ENCODE data around the gene CCDC167.

CCDC167 gene

DNA sequence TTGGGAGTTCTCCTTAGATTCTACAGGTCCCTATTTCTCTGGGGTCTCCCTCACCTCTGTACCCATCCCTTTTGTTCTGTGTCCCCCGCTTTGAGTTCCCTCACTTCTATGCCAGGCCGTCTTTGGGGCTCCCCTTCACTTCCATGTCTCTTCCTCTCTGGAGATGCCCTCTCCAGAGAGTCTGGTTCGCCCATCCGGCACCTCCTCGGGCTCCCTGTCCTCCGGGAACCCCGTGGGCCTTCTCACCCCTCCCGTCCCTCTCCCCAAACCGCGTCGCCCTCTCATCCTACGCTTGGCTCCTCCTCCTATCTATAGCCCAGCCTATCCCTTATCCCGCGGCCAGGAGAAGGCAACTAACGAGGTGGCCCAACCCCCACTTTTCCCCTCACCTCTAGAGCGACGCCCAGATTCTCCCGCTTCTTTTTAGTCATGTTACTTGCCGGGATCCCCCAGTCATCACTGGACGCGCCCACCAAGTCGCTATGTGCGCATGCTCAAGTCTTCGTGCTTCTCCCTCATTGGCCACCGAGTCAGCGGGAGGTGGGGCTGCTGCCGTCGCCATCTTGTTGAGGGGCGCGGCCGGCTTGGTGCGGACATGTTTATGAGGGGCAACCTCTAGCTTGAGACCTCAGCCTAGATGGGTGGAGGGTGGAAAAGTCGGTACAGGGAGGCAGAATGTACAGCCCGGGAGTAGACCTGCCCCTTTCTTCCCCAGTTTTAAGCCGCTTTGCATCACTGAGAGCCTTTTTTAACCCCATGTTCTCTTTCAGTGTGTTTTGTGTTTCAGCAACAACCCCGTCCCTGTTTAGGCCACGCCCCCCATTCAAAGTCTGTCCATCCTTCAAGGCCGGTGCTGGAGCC, at the start of gene CCDC167:
CCDC167 (minus strand) TSS at position 461 of the 861 bp plus-strand sequence; CDS start at position 431, 30 bp downstream.
- DNase-seq: peak; percentile 100

GRCh38 chr6:37549154-37549553, 49.5 kb upstream of the CCDC167 start:
- DNase-seq: no peak

- peak; percentile 30 for DNase-seq
Measured at GRCh38 chr6:37548067-37548674, 48.5 kb upstream of the CCDC167 start.

DNA sequence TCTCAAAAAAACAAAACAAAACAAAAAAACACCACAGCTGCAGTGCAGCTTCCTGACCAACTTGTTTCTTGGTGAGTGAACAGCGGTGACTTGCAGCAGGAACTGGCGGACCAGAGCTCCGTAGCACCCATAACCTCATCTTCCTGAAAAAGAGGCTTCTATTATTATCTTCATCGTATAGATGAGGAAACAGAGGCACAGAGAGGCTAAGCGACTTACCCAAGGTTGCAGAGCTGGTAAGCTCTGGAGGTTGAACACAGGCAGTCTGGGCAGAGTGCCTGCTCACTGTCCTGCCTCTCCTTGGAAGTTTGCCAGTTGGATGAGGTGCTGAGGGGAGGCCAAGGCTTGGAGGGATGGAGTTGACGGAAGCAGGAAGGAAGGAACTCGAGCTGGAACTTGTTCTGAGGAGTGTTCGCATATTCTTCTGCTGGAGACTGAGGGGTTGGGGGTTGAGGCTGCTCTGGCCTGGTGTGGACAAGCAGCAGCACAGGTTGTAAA, 47.9 kb upstream of the CCDC167 start:
- DNase-seq: peak; percentile 63

DNA sequence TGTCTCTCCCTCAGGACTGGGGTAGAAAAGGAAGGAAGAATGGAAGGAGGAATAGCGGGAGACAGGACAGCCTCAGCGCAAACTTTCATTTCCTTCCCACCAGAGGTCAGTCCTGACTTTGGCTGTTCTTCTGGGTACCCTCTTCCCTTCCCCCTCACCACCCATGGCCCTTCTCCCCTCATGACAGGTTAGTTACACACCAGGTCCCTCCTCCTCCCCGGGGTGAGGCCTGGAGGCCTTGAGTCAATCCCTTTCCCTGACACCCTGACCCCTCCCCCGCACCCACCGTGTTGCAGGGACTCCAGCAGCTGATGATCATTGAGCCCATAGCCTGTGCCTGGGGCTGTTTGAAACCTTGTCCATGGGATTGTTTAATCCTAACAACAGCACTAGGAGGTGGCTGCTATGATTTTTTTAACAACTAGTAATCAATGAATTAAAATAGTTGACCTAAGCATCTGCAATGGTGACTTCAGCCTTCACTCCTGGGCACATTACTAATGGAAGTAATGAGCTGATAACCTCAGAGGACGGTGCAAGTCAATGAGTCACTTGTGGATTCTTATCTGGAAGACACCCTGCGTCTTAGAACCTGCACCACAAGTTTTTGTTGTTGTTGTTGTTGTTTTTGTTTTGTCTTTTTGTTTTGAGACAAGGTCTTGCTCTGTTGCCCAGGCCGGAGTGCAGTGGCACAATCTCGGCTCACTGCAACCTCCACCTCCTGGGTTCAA, 46.6 kb upstream of the CCDC167 start:
- DNase-seq: peak; percentile 20

GRCh38 chr6:37544530-37544929, 44.8 kb upstream of the CCDC167 start:
- no peak for DNase-seq

- no peak for DNase-seq
Measured at GRCh38 chr6:37543361-37543760, 43.7 kb upstream of the CCDC167 start.

GRCh38 chr6:37541346-37541745, 41.7 kb upstream of the CCDC167 start:
- no peak for DNase-seq

DNA sequence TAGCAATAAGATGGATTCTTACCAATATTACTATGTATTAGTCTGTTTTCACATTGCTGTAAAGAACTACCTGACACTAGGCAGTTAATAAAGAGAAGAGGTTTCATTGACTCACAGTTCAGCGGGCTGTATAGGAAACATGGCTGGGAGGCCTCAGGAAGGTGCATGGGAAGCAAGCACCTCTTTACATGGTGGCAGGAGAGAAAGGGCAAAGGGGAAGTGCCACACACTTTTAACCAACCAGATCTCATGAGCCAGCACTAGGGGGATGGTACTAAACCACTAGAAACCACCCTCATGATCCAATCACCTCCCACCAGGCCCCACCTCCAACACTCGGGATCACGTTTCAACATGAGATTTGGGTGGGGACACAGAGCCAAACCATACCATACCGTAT, 40.7 kb upstream of the CCDC167 start:
- no peak for DNase-seq

DNA sequence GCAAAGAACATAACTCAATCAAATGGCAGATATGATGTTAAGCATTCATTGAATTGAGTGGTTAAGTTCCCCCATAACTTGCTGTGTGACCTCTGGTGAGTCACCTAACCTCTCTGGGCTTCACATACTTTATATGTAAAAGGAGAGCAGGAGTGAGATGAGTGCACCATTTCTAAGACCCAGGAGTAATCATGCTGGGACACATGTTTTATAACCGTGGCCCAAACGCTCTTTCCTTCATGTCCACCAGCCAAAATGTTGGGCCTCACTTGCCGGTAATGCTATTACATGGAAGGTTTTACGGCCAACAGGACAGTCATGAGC, 40.3 kb upstream of the CCDC167 start:
- peak; percentile 24 for DNase-seq

GRCh38 chr6:37539171-37540028, 39.7 kb upstream of the CCDC167 start:
- DNase-seq: no peak

- peak; percentile 45 for DNase-seq
Measured at GRCh38 chr6:37538107-37538506, 38.4 kb upstream of the CCDC167 start.

DNA sequence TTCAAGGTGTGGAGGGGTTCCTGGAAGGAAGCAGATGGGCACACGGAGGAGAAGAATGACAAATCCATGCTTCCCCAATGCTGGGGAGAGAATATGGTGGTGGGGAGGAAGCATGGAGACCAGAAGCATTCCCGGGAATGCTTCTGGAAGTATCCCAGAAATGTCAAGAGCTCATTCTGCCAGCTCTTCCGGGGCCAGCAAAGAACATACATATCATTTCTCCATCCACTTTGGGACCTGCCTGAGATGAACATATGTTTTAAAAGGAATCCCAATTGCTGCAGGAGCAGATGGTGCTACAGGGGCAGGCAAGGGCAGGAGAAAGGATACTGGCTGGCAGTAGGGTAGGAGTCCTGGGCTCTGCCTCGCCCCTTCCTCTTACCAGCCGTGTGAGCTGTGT, 37.9 kb upstream of the CCDC167 start:
- DNase-seq: no peak

GRCh38 chr6:37536491-37537190, 36.9 kb upstream of the CCDC167 start:
- no peak for DNase-seq

GRCh38 chr6:37535759-37536490, 36.2 kb upstream of the CCDC167 start:
- DNase-seq: no peak

- no peak for DNase-seq
Measured at GRCh38 chr6:37535428-37535758, 35.7 kb upstream of the CCDC167 start.

- no peak for DNase-seq
Measured at GRCh38 chr6:37534893-37535292, 35.2 kb upstream of the CCDC167 start.

- DNase-seq: no peak
Measured at GRCh38 chr6:37532122-37532521, 32.4 kb upstream of the CCDC167 start.

DNA sequence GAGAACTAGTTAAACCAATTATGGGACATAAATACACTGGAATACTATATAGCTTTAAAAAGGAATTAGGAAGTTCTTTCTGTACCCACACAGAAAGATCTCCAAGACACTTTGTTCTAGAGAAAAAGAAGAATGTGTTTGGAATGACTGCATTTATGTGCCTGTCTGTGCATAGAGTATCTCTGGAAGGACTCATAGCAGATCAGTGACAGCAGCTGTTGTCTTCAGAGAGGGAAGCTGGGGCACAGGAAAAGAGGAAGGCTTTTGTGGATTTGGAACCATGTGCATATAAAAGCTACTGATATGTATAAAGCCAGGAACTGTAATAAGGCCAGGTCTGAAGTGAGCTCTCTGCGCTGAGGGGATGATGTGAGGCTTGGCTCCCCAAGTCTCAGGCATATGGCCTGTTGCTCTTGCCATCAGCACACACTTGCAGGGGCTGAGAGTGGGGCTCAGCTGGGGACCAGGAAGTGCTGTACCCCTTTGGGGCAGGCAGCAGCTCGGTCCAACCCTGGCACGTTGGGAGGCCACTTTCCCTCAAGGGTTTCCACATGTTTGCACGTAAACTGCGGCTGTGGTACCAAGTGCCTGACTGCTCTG, 31.8 kb upstream of the CCDC167 start:
- peak; percentile 38 for DNase-seq

DNA sequence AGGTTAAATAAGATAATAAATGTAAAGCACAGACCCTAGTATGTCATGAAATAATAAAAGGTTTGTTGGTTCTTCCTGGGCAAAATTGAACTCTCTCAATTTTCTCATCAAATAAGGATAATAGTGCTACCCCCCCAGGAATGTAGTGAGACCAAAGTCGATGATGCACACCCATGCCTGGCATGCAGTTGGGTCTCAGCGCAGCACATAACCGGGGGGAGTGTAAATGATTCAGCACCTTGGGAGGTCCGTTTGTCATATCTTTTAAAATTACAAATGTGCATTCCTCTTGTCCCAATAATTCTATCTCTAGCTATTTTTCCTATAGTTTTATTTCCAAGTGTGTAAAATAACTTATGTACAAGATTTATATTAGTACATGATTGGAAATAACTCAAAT, 31.3 kb upstream of the CCDC167 start:
- peak; percentile 87 for DNase-seq

GRCh38 chr6:37530297-37530696, 30.6 kb upstream of the CCDC167 start:
- DNase-seq: no peak
